ENCODE measurements around the gene FPR1. TPM values are rescaled to one million over a fixed set of nuclear protein-coding genes. Genes with fewer than 3 reads are reported as not detected.
A peak's percentile ranks its signal among the peaks of the same experiment; 100 is the strongest.

FPR1 gene
- not detected for total RNA-seq
- not detected for polyA plus RNA-seq

DNA sequence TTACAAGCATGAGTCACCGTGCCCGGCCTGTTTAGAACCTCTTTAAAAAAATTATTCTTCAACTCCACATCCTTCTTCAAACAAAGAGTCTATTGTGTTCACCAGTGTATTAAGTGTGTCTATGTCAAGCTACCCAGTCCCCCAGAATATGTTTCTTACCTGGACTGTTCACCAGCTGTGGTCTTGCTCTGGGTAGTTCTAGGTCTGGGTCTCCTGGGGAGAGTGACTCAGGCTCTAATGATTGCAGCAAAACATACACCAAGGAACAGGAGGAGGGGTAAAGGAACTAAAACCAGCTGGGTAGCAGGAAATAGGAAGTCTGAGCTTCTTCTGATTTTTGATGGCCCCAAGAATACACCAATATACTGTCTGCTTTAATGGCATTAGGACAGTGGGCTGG, at the start of gene FPR1:
Gene FPR1 (minus strand): TSS at position 224 of the 400 bp plus-strand sequence. CDS start 4,884 bp downstream, outside the sequence.
- Histone ChIP-seq H3K4me1 (ENCODE audit: insufficient read depth, low read length) (no peaks in the 10 kb centered on the region), H3K36me3 (ENCODE audit: insufficient read depth, low read length) (no peaks in the 10 kb centered on the region), H3K4me3 (ENCODE audit: low read length) (no peak within 1 kb of the TSS), H3K27ac (ENCODE audit: low read depth, low read length) (no peak within 1 kb of the TSS), H3K27me3 (ENCODE audit: insufficient read depth, low read length, poor library complexity, severe bottlenecking) (no peaks in the 10 kb centered on the region), H3K9me3 (ENCODE audit: low read length) (no peaks in the 10 kb centered on the region)
- Mint-ChIP-seq H3K4me3 (no peak within 1 kb of the TSS), H3K36me3 (peaks cover 0 to 9% (median 0%) of the 10 kb centered on the region in 3 donors), H3K27ac (no peak within 1 kb of the TSS), H3K27me3 (peaks cover 6 to 8% of the 10 kb centered on the region in 2 donors), H3K4me1 (no peaks in the 10 kb centered on the region), H3K9me3 (peaks cover 0 to 16% (median 1%) of the 10 kb centered on the region in 5 donors)
- POLR2A ChIA-PET = no interaction called here
- DNase-seq = no peak
- CTCF ChIA-PET = interaction anchor here (1.5 kb wide), 1 partner anchor 26 kb away, joined by 4 read pairs; no protein-coding TSS in a partner anchor

DNA sequence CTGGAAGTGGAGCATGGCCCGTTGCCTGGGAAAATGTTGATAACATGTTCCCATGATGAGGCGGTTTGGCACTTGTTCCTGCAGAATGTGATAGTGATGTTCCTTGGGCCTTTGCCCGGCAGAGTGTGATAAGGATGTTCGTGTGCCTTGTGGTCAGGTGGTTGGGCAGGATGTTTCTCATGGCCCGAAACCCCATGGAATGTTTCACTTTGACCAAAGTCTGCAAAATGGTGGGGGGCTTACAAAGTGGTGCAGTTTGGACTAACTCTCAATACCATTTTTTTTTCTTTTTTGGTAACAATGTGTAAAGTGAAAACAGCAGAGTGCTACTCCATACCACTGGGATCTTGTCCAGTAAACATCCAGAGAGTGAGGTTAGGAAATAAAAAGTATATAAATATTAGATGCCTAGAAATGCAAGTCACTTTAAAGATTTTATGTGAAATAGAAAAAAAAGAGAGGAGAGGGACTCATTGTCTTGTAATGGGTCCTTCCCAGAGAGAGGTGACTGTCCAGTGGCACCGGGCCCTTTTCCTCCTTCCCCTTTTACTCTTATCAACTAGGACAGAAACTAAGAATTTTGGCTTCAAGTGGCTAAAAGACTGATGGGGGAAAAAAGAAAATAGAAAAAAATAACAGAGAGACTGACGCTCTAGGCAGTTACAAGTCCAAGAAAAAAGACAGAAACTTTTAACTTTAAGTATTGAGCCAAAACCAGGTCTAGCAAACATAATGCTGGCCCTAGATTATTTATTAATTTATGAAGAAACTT, 49.0 kb upstream of the FPR1 start:
- H3K4me3 Mint-ChIP-seq = no peak overlapping the region
- Histone ChIP-seq H3K9me3 (ENCODE audit: low read length) (no peaks in the 10 kb centered on the region), H3K27me3 (ENCODE audit: insufficient read depth, low read length, poor library complexity, severe bottlenecking) (no peaks in the 10 kb centered on the region), H3K4me3 (ENCODE audit: low read length) (no peak overlapping the region), H3K4me1 (ENCODE audit: insufficient read depth, low read length) (no peaks in the 10 kb centered on the region), H3K27ac (ENCODE audit: low read depth, low read length) (peak overlapping the region; percentile 80), H3K36me3 (ENCODE audit: insufficient read depth, low read length) (no peaks in the 10 kb centered on the region)
- no peaks in the 10 kb centered on the region for H3K4me1 Mint-ChIP-seq
- POLR2A ChIA-PET = no interaction called here
- H3K27ac Mint-ChIP-seq = no peak overlapping the region
- peaks cover 0 to 23% (median 14%) of the 10 kb centered on the region in 5 donors for H3K9me3 Mint-ChIP-seq
- H3K36me3 Mint-ChIP-seq = no peaks in the 10 kb centered on the region
- CTCF ChIA-PET = no interaction called here
- no peak for DNase-seq
- peaks cover 7 to 22% of the 10 kb centered on the region in 2 donors for H3K27me3 Mint-ChIP-seq

GRCh38 chr19:51799774-51800472, 48.2 kb upstream of the FPR1 start:
- Histone ChIP-seq H3K36me3 (ENCODE audit: insufficient read depth, low read length) (no peaks in the 10 kb centered on the region), H3K4me3 (ENCODE audit: low read length) (no peak overlapping the region), H3K27me3 (ENCODE audit: insufficient read depth, low read length, poor library complexity, severe bottlenecking) (no peaks in the 10 kb centered on the region), H3K4me1 (ENCODE audit: insufficient read depth, low read length) (no peaks in the 10 kb centered on the region), H3K27ac (ENCODE audit: low read depth, low read length) (peak overlapping the region; percentile 80), H3K9me3 (ENCODE audit: low read length) (no peaks in the 10 kb centered on the region)
- Mint-ChIP-seq H3K4me1 (no peaks in the 10 kb centered on the region), H3K4me3 (no peak overlapping the region), H3K27ac (no peak overlapping the region), H3K36me3 (no peaks in the 10 kb centered on the region), H3K27me3 (peaks cover 7 to 22% of the 10 kb centered on the region in 2 donors), H3K9me3 (peaks cover 0 to 23% (median 14%) of the 10 kb centered on the region in 5 donors)
- ChIA-PET POLR2A (no interaction called here), CTCF (no interaction called here)
- no peak for DNase-seq

- H3K36me3 Mint-ChIP-seq = peaks cover 0 to 1% (median 0%) of the 10 kb centered on the region in 3 donors
- H3K27ac Mint-ChIP-seq = no peak overlapping the region
- H3K9me3 Mint-ChIP-seq = peaks cover 0 to 22% (median 14%) of the 10 kb centered on the region in 5 donors
- ChIA-PET POLR2A (no interaction called here), CTCF (no interaction called here)
- Histone ChIP-seq H3K27me3 (ENCODE audit: insufficient read depth, low read length, poor library complexity, severe bottlenecking) (no peaks in the 10 kb centered on the region), H3K27ac (ENCODE audit: low read depth, low read length) (peak overlapping the region; percentile 80), H3K4me3 (ENCODE audit: low read length) (no peak overlapping the region), H3K9me3 (ENCODE audit: low read length) (no peaks in the 10 kb centered on the region), H3K4me1 (ENCODE audit: insufficient read depth, low read length) (no peaks in the 10 kb centered on the region), H3K36me3 (ENCODE audit: insufficient read depth, low read length) (no peaks in the 10 kb centered on the region)
- H3K4me3 Mint-ChIP-seq = no peak overlapping the region
- H3K4me1 Mint-ChIP-seq = no peaks in the 10 kb centered on the region
- H3K27me3 Mint-ChIP-seq = peaks cover 7 to 22% of the 10 kb centered on the region in 2 donors
- no peak for DNase-seq
Observed at GRCh38 chr19:51799034-51799773, 47.5 kb upstream of the FPR1 start.

GRCh38 chr19:51798062-51798461, 46.4 kb upstream of the FPR1 start:
- H3K27ac ChIP-seq (ENCODE audit: low read depth, low read length) = peak overlapping the region; percentile 80
- H3K4me1 ChIP-seq (ENCODE audit: insufficient read depth, low read length) = no peaks in the 10 kb centered on the region
- H3K36me3 ChIP-seq (ENCODE audit: insufficient read depth, low read length) = no peaks in the 10 kb centered on the region
- no peaks in the 10 kb centered on the region for H3K9me3 ChIP-seq (ENCODE audit: low read length)
- H3K4me3 ChIP-seq (ENCODE audit: low read length) = no peak overlapping the region
- no peak for DNase-seq
- POLR2A ChIA-PET = no interaction called here
- H3K27me3 Mint-ChIP-seq = peaks cover 7 to 22% of the 10 kb centered on the region in 2 donors
- no peaks in the 10 kb centered on the region for H3K4me1 Mint-ChIP-seq
- peaks cover 0 to 22% (median 11%) of the 10 kb centered on the region in 5 donors for H3K9me3 Mint-ChIP-seq
- H3K27ac Mint-ChIP-seq = no peak overlapping the region
- no peak overlapping the region for H3K4me3 Mint-ChIP-seq
- H3K36me3 Mint-ChIP-seq = peaks cover 0 to 1% (median 0%) of the 10 kb centered on the region in 3 donors
- no peaks in the 10 kb centered on the region for H3K27me3 ChIP-seq (ENCODE audit: insufficient read depth, low read length, poor library complexity, severe bottlenecking)
- CTCF ChIA-PET = no interaction called here

DNA sequence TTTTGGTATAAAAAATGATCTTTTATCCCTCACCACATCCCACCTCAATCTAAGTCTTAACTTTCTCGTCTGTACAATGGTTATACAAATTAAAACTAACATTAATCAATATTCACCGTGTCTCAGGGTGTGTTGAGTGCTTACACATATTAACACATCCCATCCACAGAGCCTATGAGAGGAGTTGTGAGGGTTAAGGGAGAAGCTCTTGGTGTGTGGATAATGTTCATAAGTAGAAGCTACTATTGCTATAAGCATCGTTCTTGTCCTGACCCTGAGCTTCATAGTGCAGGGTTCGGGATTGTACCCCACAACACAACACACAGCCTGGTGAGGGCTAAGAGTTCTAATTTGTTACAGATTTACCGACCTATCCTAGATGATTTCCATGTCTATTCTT, 45.8 kb upstream of the FPR1 start:
- CTCF ChIA-PET = no interaction called here
- no peak overlapping the region for H3K27ac Mint-ChIP-seq
- peaks cover 7 to 22% of the 10 kb centered on the region in 2 donors for H3K27me3 Mint-ChIP-seq
- Histone ChIP-seq H3K27ac (ENCODE audit: low read depth, low read length) (no peak overlapping the region), H3K27me3 (ENCODE audit: insufficient read depth, low read length, poor library complexity, severe bottlenecking) (no peaks in the 10 kb centered on the region), H3K4me1 (ENCODE audit: insufficient read depth, low read length) (no peaks in the 10 kb centered on the region), H3K36me3 (ENCODE audit: insufficient read depth, low read length) (no peaks in the 10 kb centered on the region), H3K4me3 (ENCODE audit: low read length) (no peak overlapping the region), H3K9me3 (ENCODE audit: low read length) (no peaks in the 10 kb centered on the region)
- H3K36me3 Mint-ChIP-seq = peaks cover 0 to 1% (median 0%) of the 10 kb centered on the region in 3 donors
- no peak for DNase-seq
- no peaks in the 10 kb centered on the region for H3K4me1 Mint-ChIP-seq
- H3K9me3 Mint-ChIP-seq = peaks cover 0 to 22% (median 14%) of the 10 kb centered on the region in 5 donors
- no peak overlapping the region for H3K4me3 Mint-ChIP-seq
- POLR2A ChIA-PET = no interaction called here

DNA sequence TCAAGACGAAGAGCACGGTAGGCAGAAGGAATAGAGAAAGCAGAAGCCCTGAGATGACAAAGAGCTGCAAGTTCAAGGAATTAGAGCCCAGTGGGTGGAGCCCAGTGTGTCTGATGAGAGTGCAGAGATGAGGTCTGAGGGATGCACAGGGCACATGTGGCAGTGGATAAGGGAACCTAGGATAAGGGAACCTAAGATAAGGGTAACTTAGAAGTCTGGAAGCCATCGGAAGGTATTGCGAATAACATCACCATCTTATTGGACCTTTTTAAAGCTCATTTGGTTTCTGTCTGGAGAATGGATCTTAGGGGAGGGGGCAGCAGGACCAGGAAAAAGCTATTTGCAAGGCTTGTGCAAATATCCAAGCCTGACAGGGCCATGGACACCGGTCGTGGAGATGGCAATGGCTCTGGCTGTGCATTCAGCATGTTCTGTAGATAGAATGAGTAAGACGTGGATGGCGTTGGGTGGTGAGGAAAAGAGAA, 44.6 kb upstream of the FPR1 start:
- peak overlapping the region; percentile 52 for H3K27ac ChIP-seq (ENCODE audit: low read depth, low read length)
- no peaks in the 10 kb centered on the region for H3K9me3 ChIP-seq (ENCODE audit: low read length)
- H3K4me1 ChIP-seq (ENCODE audit: insufficient read depth, low read length) = no peaks in the 10 kb centered on the region
- H3K27me3 ChIP-seq (ENCODE audit: insufficient read depth, low read length, poor library complexity, severe bottlenecking) = no peaks in the 10 kb centered on the region
- peaks cover 0 to 1% (median 0%) of the 10 kb centered on the region in 3 donors for H3K36me3 Mint-ChIP-seq
- no peak overlapping the region for H3K27ac Mint-ChIP-seq
- H3K9me3 Mint-ChIP-seq = peaks cover 0 to 23% (median 18%) of the 10 kb centered on the region in 5 donors
- peaks cover 7 to 22% of the 10 kb centered on the region in 2 donors for H3K27me3 Mint-ChIP-seq
- no peaks in the 10 kb centered on the region for H3K36me3 ChIP-seq (ENCODE audit: insufficient read depth, low read length)
- no peaks in the 10 kb centered on the region for H3K4me1 Mint-ChIP-seq
- H3K4me3 ChIP-seq (ENCODE audit: low read length) = no peak overlapping the region
- ChIA-PET POLR2A (no interaction called here), CTCF (no interaction called here)
- no peak for DNase-seq
- H3K4me3 Mint-ChIP-seq = no peak overlapping the region

All from CD8-positive, alpha-beta memory T cell (primary cell).